GM21529 (cell line): Measurements from ENCODE around the gene HSPG2.
"Not testable (repeated sequence)": the region's sequence is repeated elsewhere in the genome, so short reads cannot be mapped to it uniquely, and the experiment has no call there.

ENCODE experiments used
- ATAC-seq: cut with Tn5 transposase; IDR thresholded peaks from one replicate; pipeline ENCODE4 v1.9.1; 2021; ENCODE audit not compliant: unreplicated experiment

HSPG2 gene

GRCh38 chr1:21830792-21831453 is 106.2 kb downstream of the HSPG2 start:
- ATAC-seq, result no peak

GRCh38 chr1:21829294-21829693 is 107.8 kb downstream of the HSPG2 start:
- no peak for ATAC-seq

GRCh38 chr1:21828506-21829210 is 108.5 kb downstream of the HSPG2 start:
- no peak for ATAC-seq

GRCh38 chr1:21828075-21828474 is 109.0 kb downstream of the HSPG2 start:
- no peak for ATAC-seq

- no peak for ATAC-seq
These were observed 109.9 kb downstream of the HSPG2 start for GRCh38 chr1:21827141-21827679.

- not testable (repeated sequence) for ATAC-seq
These were observed 110.4 kb downstream of the HSPG2 start for GRCh38 chr1:21826694-21827093.

- no peak for ATAC-seq
These were observed 111.7 kb downstream of the HSPG2 start for GRCh38 chr1:21825393-21825792.

GRCh38 chr1:21824926-21825325 is 112.2 kb downstream of the HSPG2 start:
- no peak for ATAC-seq

GRCh38 chr1:21823980-21824702 is 113.0 kb downstream of the HSPG2 start:
- no peak for ATAC-seq

GRCh38 chr1:21823206-21823979 is 113.7 kb downstream of the HSPG2 start:
- no peak for ATAC-seq

GRCh38 chr1:21822349-21822748 is 114.8 kb downstream of the HSPG2 start:
- ATAC-seq, result no peak

GRCh38 chr1:21821385-21822019 is 115.6 kb downstream of the HSPG2 start:
- no peak for ATAC-seq

- ATAC-seq, result no peak
These were observed 116.4 kb downstream of the HSPG2 start for GRCh38 chr1:21820597-21821232.

- ATAC-seq, result no peak
These were observed 118.5 kb downstream of the HSPG2 start for GRCh38 chr1:21818656-21819055.

- no peak for ATAC-seq
These were observed 120.4 kb downstream of the HSPG2 start for GRCh38 chr1:21816602-21817302.

- no peak for ATAC-seq
These were observed 121.3 kb downstream of the HSPG2 start for GRCh38 chr1:21815724-21816321.

- ATAC-seq, result no peak
These were observed 122.0 kb downstream of the HSPG2 start for GRCh38 chr1:21814981-21815582.

- ATAC-seq, result no peak
These were observed 122.7 kb downstream of the HSPG2 start for GRCh38 chr1:21814241-21814918.
